GM12878 (cell line): ENCODE measurements around the gene TEC. TPM values are rescaled to one million over a fixed set of nuclear protein-coding genes. Genes with fewer than 3 reads are reported as not detected.

Experiments
- ATAC-seq: fragments of 200-7000 bp; cut with Tn5 transposase; 3 replicates; pipeline ENCODE4 v1.9.1; 2020; ENCODE audit warnings: mild to moderate bottlenecking, moderate library complexity
- BruUV-seq: library from RNA; stranded (reverse); fragments of 400-500 nt; replicated peaks from 2 replicates; lab custom pipeline; 2021; lab: Mats Ljungman, UMichigan
- CTCF ChIA-PET: fragments of 300-600 bp; sonication (Branson Sonifier 250); formaldehyde crosslinking; extraction: SDS; loops from one replicate; lab custom pipeline; 2021; ENCODE audit warnings: inconsistent platforms; lab: Yijun Ruan, JAX
- POLR2A ChIA-PET: fragments of 350-600 bp; formaldehyde crosslinking; extraction: SDS; loops from one replicate; lab custom pipeline; 2021; ENCODE audit warnings: inconsistent platforms; lab: Charles Lee
- RAD21 ChIA-PET: fragments of 300-600 bp; sonication (Branson Sonifier 250); formaldehyde crosslinking; loops from one replicate; lab custom pipeline; 2023; ENCODE audit warnings: antibody characterized with exemption; ENCODE audit not compliant: unreplicated experiment; lab: Charles Lee
- SMC1A ChIA-PET: fragments of 300-600 bp; sonication (Branson Sonifier 250); formaldehyde crosslinking; loops from one replicate; lab custom pipeline; 2023; ENCODE audit not compliant: unreplicated experiment, uncharacterized antibody; lab: Charles Lee
- DNase-seq: peaks from one replicate; pipeline ENCODE4 v3.0.0-alpha.2; 2011; ENCODE audit warnings: low read depth, low spot score
- FAIRE-seq: peaks from 3 replicates; lab custom pipeline; 2011; peaks lifted over from hg19 to GRCh38; lab: Jason Lieb, UNC
- H2AFZ ChIP-seq: 2 replicates; pipeline ENCODE4 v1.6.0; 2011; ENCODE audit warnings: low read depth, low read length, control low read depth; ENCODE audit not compliant: control insufficient read depth
- H3K27ac ChIP-seq: 2 replicates; pipeline ENCODE4 v1.5.1; 2011; ENCODE audit warnings: control low read depth; ENCODE audit not compliant: control insufficient read depth, insufficient read depth
- H3K27me3 ChIP-seq, 2 experiments: replicated peaks in 1 of 2; 2 replicates each; pipeline versions ENCODE4 v1.6.0 to v1.6.1; 2011; ENCODE audit warnings: low read length in 1 of 2; ENCODE audit not compliant: control insufficient read depth in 2 of 2, insufficient read depth in 2 of 2
- H3K36me3 ChIP-seq, 2 experiments: 2 replicates each; pipeline ENCODE4 v1.5.1; 2011; ENCODE audit warnings: low read length in 1 of 2; ENCODE audit not compliant: control insufficient read depth in 2 of 2, insufficient read depth in 2 of 2
- H3K4me1 ChIP-seq: 2 replicates; pipeline ENCODE4 v1.6.1; 2011; ENCODE audit warnings: mild to moderate bottlenecking, low read length, moderate library complexity, mixed read lengths; ENCODE audit not compliant: control insufficient read depth, insufficient read depth
- H3K4me2 ChIP-seq: 2 replicates; pipeline ENCODE4 v1.6.0; 2011; ENCODE audit warnings: control low read depth; ENCODE audit not compliant: control insufficient read depth, insufficient read depth
- H3K4me3 ChIP-seq: fragments of 200-600 bp; sonication (generic); 2 replicates; pipeline ENCODE4 v1.5.1; 2016
- H3K79me2 ChIP-seq: 2 replicates; pipeline ENCODE4 v1.6.0; 2011; ENCODE audit warnings: low read length; ENCODE audit not compliant: control insufficient read depth, insufficient read depth
- H3K9ac ChIP-seq: 2 replicates; pipeline ENCODE4 v1.8.0; 2011; ENCODE audit warnings: low read length, control low read depth, mixed read lengths; ENCODE audit not compliant: control insufficient read depth, insufficient read depth
- H3K9me3 ChIP-seq: replicated peaks from 3 replicates; pipeline ENCODE4 v1.5.1; 2011; ENCODE audit warnings: mild to moderate bottlenecking, low read length; ENCODE audit not compliant: control insufficient read depth, insufficient read depth
- H4K20me1 ChIP-seq: 2 replicates; pipeline ENCODE4 v1.6.0; 2011; ENCODE audit not compliant: control insufficient read depth, insufficient read depth
- ATF3 ChIP-seq: IDR thresholded peaks from 2 replicates; pipeline ENCODE4 v1.6.1; 2011; ENCODE audit warnings: low read depth, mild to moderate bottlenecking, low read length, moderate library complexity, borderline replicate concordance; ENCODE audit errors: extremely low read depth
- BCL3 ChIP-seq: IDR thresholded peaks from 2 replicates; pipeline ENCODE4 v1.6.1; 2011; ENCODE audit warnings: borderline replicate concordance, low read depth, mild to moderate bottlenecking, moderate library complexity, low read length; ENCODE audit not compliant: insufficient read depth, poor library complexity, severe bottlenecking
- DPF2 ChIP-seq: fragments of 450-650 bp; IDR thresholded peaks from 2 replicates; pipeline ENCODE4 v1.6.1; 2017; ENCODE audit warnings: mild to moderate bottlenecking
- ELK1 ChIP-seq: IDR thresholded peaks from 2 replicates; pipeline ENCODE4 v1.6.1; 2012; ENCODE audit warnings: low read depth, low read length, improper control_type of control experiment
- KAT2A ChIP-seq: conservative IDR thresholded peaks from 2 replicates; pipeline ENCODE4 v1.6.1; 2011; ENCODE audit warnings: low read depth, low read length; ENCODE audit not compliant: control insufficient read depth
- NRF1 ChIP-seq: conservative IDR thresholded peaks from 2 replicates; pipeline ENCODE4 v1.6.1; 2011; ENCODE audit warnings: mild to moderate bottlenecking, low read depth, low read length, improper control_type of control experiment
- POLR2A ChIP-seq: IDR thresholded peaks from 2 replicates; pipeline ENCODE4 v1.6.1; 2011; ENCODE audit warnings: low read depth, mild to moderate bottlenecking, low read length
- USF2 ChIP-seq: IDR thresholded peaks from 2 replicates; pipeline ENCODE4 v1.6.1; 2011; ENCODE audit warnings: low read depth, low read length, improper control_type of control experiment, borderline replicate concordance
- ZBTB11 ChIP-seq: fragments of 450-650 bp; formaldehyde crosslinking; IDR thresholded peaks from 2 replicates; pipeline ENCODE4 v1.5.0; 2022; ENCODE audit warnings: mild to moderate bottlenecking, missing genetic modification characterization
- ZBTB40 ChIP-seq: fragments of 450-650 bp; IDR thresholded peaks from 2 replicates; pipeline ENCODE4 v1.6.1; 2016; ENCODE audit warnings: mild to moderate bottlenecking, moderate library complexity, borderline replicate concordance
- WGBS: methylation state at CpG from one replicate; pipeline ENCODE4 v1.1.6; 2016; ENCODE audit warnings: low lambda C conversion rate; ENCODE audit not compliant: insufficient replicate concordance, insufficient coverage; ENCODE audit errors: missing lambda C conversion rate; 5-methylcytosine and 5-hydroxymethylcytosine counted together
- in situ Hi-C: fragments of 300-500 bp; cut with MboI; formaldehyde crosslinking; loops from 9 replicates; pipeline ENCODE4 v1.14.3; 2018; ENCODE audit warnings: mixed read lengths
- intact Hi-C: fragments of 100-400 bp; cut with micrococcal nuclease; formaldehyde crosslinking; loops from one replicate; pipeline ENCODE4 v1.14.2; 2022; ENCODE audit not compliant: unreplicated experiment
- polyA plus RNA-seq, 11 experiments: library from polyadenylated mRNA; depleted of rRNA in 4 of 11; unstranded in 6 of 11; stranded (reverse) in 5 of 11; fragments of >200 nt; fragmentation: Nextera tagmentation in 4 of 11; fragmentation: Illumina TruSeq in 1 of 11; extraction: Ambion mirVana in 4 of 11; extraction: Trizol in 1 of 11; gene quantifications; 1 replicate in 1 of 11; 2 replicates in 10 of 11; pipeline versions ENCODE4 v1.2.1 to v1.2.3, GENCODE V29; 2011 to 2016; ENCODE audit warnings: inconsistent platforms in 2 of 11, missing spikeins in 2 of 11, low read depth in 1 of 11
- total RNA-seq, 4 experiments: library from RNA; depleted of rRNA in 3 of 4; stranded (reverse); fragments of >200 nt in 3 of 4; fragmentation: Illumina TruSeq in 1 of 4; extraction: Trizol in 1 of 4; gene quantifications; 2 replicates each; pipeline versions ENCODE4 v1.2.1 to v1.2.3, GENCODE V29; 2013 to 2021

Gene TEC
- total and polyA plus RNA-seq, 10 of the 15 experiments (the other 5 are each of a cell fraction or from before 2014, with no cell fraction given): 7.4 to 27.2 (median 17.1) TPM

GRCh38 chr4:48172651-48173050 lies 97.0 kb downstream of the TEC start:
- in situ Hi-C loops (no loop called here), intact Hi-C loops (no loop called here)
- Histone ChIP-seq H2AFZ (no peak overlapping the region), H3K4me2 (no peak overlapping the region), H3K27ac (peak overlapping the region; percentile 59; the same call in 1 of the 2 replicates), H3K79me2 (peaks cover 27% of the 10 kb centered on the region), H3K9me3 (peaks cover 6% of the 10 kb centered on the region; the same call in 2 of the 3 replicates), H3K36me3 (peaks cover 4 to 32% of the 10 kb centered on the region in 2 experiments; a peak in 3 of 4 replicates), H3K27me3 (no peaks in the 10 kb centered on the region), H3K4me3 (no peak overlapping the region), H3K9ac (no peak overlapping the region), H3K4me1 (peaks cover 40% of the 10 kb centered on the region), H4K20me1 (no peaks in the 10 kb centered on the region)
- 87% methylated on average over 4 of the region's 4 CpGs for WGBS
- ATAC-seq (no peak), DNase-seq (no peak)
- ChIA-PET SMC1A (interaction anchor here (0.8 to 4.7 kb wide), 16 partner anchors 10 to 103 kb away, joined by 3 to 36 read pairs (median 8); no protein-coding TSS in a partner anchor), CTCF (interaction anchor here (0.8 to 4.8 kb wide), 7 partner anchors 21 to 167 kb away, joined by 3 to 37 read pairs (median 4); no protein-coding TSS in a partner anchor), POLR2A (interaction anchor here (1.0 to 1.8 kb wide), 4 partner anchors 9 to 92 kb away, joined by 3 to 8 read pairs (median 4); no protein-coding TSS in a partner anchor), RAD21 (interaction anchor here (0.9 to 4.6 kb wide), 7 partner anchors 9 to 95 kb away, joined by 3 to 19 read pairs (median 5); no protein-coding TSS in a partner anchor)
- no TSS peak for BruUV-seq
- TF ChIP-seq ELK1 (no peak), DPF2 (no peak), KAT2A (no peak), ATF3 (no peak), ZBTB40 (no peak), POLR2A (no peak), ZBTB11 (CRISPR knock-in tag) (no peak), USF2 (no peak), NRF1 (no peak), BCL3 (no peak)
- TF ChIP-seq, all 136 proteins: peak for 0
- FAIRE-seq: no peak
